ENCODE data around the gene POLR2F. TPM values are rescaled to one million over a fixed set of nuclear protein-coding genes. Genes with fewer than 3 reads are reported as not detected.
A peak's percentile ranks its signal among the peaks of the same experiment; 100 is the strongest.

POLR2F gene
- total and polyA plus RNA-seq, 12 donors = 39.7 to 205 (median 88.6) TPM

DNA sequence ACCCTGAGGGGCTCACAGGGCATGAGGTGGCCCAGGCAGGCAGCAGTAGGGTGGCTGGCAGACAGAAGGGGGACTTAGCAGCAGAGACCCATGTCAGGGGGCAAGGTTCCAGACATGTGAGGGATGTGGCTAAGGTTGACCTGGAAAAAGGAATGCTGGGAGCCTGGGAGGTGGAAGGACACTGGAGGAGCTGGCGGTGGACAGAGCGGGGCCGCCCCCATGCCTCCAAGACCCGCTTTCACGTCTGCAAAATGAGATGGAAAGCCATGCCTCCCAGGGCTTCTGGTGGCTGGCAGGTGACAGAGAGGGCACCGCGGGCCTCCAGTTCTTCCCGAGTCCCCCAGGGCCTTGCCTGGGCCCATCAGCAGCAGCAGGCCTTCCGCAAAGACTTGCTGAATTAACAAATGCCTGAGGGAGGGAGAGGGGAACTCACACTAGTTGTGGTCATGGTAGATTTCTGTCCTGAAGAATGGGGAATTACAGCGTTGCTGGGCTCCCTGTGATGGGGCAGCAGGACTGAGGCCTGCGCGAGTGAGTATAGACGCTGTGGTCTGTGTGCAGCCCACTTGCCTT, 53.9 kb downstream of the POLR2F start:
- DNase-seq = no peak
- no peaks in the 10 kb centered on the region for H3K9me3 ChIP-seq (replicated peaks in 1 of 3)
- no peak for TF ChIP-seq POLR2A (IDR thresholded peaks at IDR 0.05)
- TF ChIP-seq, protein P1, sequence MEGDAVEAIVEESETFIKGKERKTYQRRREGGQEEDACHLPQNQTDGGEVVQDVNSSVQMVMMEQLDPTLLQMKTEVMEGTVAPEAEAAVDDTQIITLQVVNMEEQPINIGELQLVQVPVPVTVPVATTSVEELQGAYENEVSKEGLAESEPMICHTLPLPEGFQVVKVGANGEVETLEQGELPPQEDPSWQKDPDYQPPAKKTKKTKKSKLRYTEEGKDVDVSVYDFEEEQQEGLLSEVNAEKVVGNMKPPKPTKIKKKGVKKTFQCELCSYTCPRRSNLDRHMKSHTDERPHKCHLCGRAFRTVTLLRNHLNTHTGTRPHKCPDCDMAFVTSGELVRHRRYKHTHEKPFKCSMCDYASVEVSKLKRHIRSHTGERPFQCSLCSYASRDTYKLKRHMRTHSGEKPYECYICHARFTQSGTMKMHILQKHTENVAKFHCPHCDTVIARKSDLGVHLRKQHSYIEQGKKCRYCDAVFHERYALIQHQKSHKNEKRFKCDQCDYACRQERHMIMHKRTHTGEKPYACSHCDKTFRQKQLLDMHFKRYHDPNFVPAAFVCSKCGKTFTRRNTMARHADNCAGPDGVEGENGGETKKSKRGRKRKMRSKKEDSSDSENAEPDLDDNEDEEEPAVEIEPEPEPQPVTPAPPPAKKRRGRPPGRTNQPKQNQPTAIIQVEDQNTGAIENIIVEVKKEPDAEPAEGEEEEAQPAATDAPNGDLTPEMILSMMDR (IDR thresholded peaks at IDR 0.05) = no peak
- no peaks in the 10 kb centered on the region for H3K36me3 ChIP-seq (replicated peaks in 1 of 2)
- 86 to 91% (median 90%) methylated on average over 11 to 13 of the region's 13 CpGs for WGBS, 4 donors
- no peak overlapping the region for H3K27ac ChIP-seq
- peaks cover 0 to 4% of the 10 kb centered on the region in 2 donors for H3K4me1 ChIP-seq (replicated peaks in 1 of 2)
- intact Hi-C loops (cut with DNase I) = no loop called here
- H3K27me3 ChIP-seq = no peaks in the 10 kb centered on the region
- no peak overlapping the region for H3K4me3 ChIP-seq

GRCh38 chr22:38009000-38009806, 55.7 kb downstream of the POLR2F start:
- no peaks in the 10 kb centered on the region for H3K27me3 ChIP-seq
- peaks cover 0 to 6% of the 10 kb centered on the region in 2 donors for H3K4me1 ChIP-seq (replicated peaks in 1 of 2)
- DNase-seq = no peak
- no peak overlapping the region for H3K4me3 ChIP-seq
- H3K9me3 ChIP-seq (replicated peaks in 1 of 3) = no peaks in the 10 kb centered on the region
- no peak overlapping the region for H3K27ac ChIP-seq
- H3K36me3 ChIP-seq (replicated peaks in 1 of 2) = no peaks in the 10 kb centered on the region
- intact Hi-C loops (cut with DNase I) = no loop called here
- WGBS, 4 donors = 75 to 82% (median 78%) methylated on average over 14 of the region's 14 CpGs
- TF ChIP-seq, protein P1 (IDR thresholded peaks at IDR 0.05) = no peak
- TF ChIP-seq POLR2A (IDR thresholded peaks at IDR 0.05) = no peak

GRCh38 chr22:38012604-38013072, 59.1 kb downstream of the POLR2F start:
- peak overlapping the region in 3 of 5 donors; percentile 51 to 66 (median 60) for H3K27ac ChIP-seq

DNA sequence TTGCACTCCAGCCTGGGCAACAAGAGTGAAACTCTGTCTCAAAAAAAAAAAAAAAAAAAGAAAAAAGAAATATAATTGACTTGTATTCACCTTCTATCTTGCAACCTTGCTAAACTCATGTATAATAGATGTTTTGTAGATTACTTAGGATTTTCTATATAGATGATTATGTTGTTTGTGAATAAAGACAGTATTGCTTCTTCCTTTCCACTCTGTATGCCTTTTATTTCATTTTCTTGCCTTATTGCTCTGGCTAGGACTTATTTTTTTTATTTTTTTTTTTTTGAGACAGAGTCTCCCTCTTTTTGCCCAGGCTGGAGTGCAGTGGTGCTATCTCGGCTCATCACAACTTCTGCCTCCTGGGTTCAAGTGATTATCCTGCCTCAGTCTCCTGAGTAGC, 60.6 kb downstream of the POLR2F start:
- no peak for DNase-seq
- no peaks in the 10 kb centered on the region for H3K27me3 ChIP-seq
- H3K4me1 ChIP-seq (replicated peaks in 1 of 2) = peaks cover 22 to 23% of the 10 kb centered on the region in 2 donors
- H3K36me3 ChIP-seq (replicated peaks in 1 of 2) = no peaks in the 10 kb centered on the region
- H3K9me3 ChIP-seq (replicated peaks in 1 of 3) = no peaks in the 10 kb centered on the region
- no peak overlapping the region for H3K4me3 ChIP-seq
- intact Hi-C loops (cut with DNase I) = no loop called here
- H3K27ac ChIP-seq = no peak overlapping the region
- 96 to 100% (median 100%) methylated on average over 1 of the region's 1 CpG for WGBS, 4 donors
- TF ChIP-seq, protein P1 (IDR thresholded peaks at IDR 0.05) = no peak
- no peak for TF ChIP-seq POLR2A (IDR thresholded peaks at IDR 0.05)

More at GRCh38 chr22:38012604-38013072, 59.1 kb downstream of the POLR2F start:
- WGBS, 4 donors = 30 to 47% (median 32%) methylated on average over 7 of the region's 7 CpGs
- TF ChIP-seq, protein P1 (IDR thresholded peaks at IDR 0.05) = no peak
- TF ChIP-seq POLR2A (IDR thresholded peaks at IDR 0.05) = no peak
- intact Hi-C loops (cut with DNase I) = no loop called here
- Histone ChIP-seq H3K4me3 (peak overlapping the region in 1 of 4 donors; percentile 9), H3K27me3 (no peaks in the 10 kb centered on the region), H3K9me3 (replicated peaks in 1 of 3) (no peaks in the 10 kb centered on the region), H3K4me1 (replicated peaks in 1 of 2) (peaks cover 16 to 19% of the 10 kb centered on the region in 2 donors), H3K36me3 (replicated peaks in 1 of 2) (no peaks in the 10 kb centered on the region)
- peak in 3 of 7 donors; percentile 42 to 53 (median 42) for DNase-seq
